ENCODE data around the gene SOAT1. TPM values are rescaled to one million over a fixed set of nuclear protein-coding genes. Genes with fewer than 3 reads are reported as not detected.

SOAT1 gene
- total and polyA plus RNA-seq, 2 donors (not counting 1 experiment from before 2014, with no cell fraction given): 3.1 to 25.1 TPM

DNA sequence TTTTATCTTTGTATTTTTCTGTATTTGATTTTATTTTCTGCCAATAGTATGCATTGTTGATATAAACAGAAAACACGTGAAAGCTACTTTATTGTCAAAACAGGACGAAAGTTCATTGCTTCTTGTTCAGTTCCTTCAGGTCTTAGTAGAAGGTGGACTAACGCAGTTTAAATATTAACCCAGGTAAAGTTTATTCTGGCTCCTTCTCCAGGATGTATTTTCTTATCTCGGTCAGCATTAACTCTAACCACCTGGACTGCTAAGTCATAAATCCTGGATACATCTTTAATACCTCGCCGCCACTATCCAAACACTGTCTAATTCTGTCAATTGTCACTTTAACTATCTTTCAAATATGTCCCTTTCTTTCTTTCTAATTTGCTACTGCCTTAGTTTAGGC, 5.7 kb upstream of the SOAT1 start:
- TF ChIP-seq EZH2 (IDR thresholded peaks at IDR 0.05; ENCODE audit: borderline replicate concordance, insufficient read depth, low read depth, low read length, poor library complexity, severe bottlenecking) (no peak), CTCF (IDR thresholded peaks at IDR 0.05) (no peak)
- intact Hi-C loops (cut with micrococcal nuclease): no loop called here
- no peak for ATAC-seq (ENCODE audit: low read depth)
- no peaks in the 10 kb centered on the region for H3K27me3 ChIP-seq (replicated peaks in 1 of 4; ENCODE audit: control extremely low read depth in 1 of 4, control insufficient read depth in 3 of 4, insufficient read depth in 4 of 4, low read length in 3 of 4)
- H2AFZ ChIP-seq (ENCODE audit: insufficient read depth, low read depth, low read length, poor library complexity, severe bottlenecking): no peak overlapping the region
- no peak overlapping the region for H3K27ac Mint-ChIP-seq
- CTCF ChIA-PET: no interaction called here
- no peaks in the 10 kb centered on the region for H3K9me3 Mint-ChIP-seq (ENCODE audit: insufficient read depth)
- no peak overlapping the region for H3K9ac ChIP-seq (ENCODE audit: low read length)
- H3K4me3 Mint-ChIP-seq: no peak overlapping the region
- POLR2A ChIA-PET: no interaction called here
- DNase-seq: no peak
- no peaks in the 10 kb centered on the region for H3K79me2 ChIP-seq (ENCODE audit: control insufficient read depth, insufficient read depth, low read length)
- no peaks in the 10 kb centered on the region for H3K36me3 ChIP-seq (replicated peaks in 1 of 2; ENCODE audit: control extremely low read depth in 1 of 2, control insufficient read depth in 1 of 2, extremely low read depth in 1 of 2, insufficient read depth in 2 of 2, low read length in 1 of 2)
- no peak overlapping the region for H3K4me3 ChIP-seq (ENCODE audit: control extremely low read depth in 1 of 5, extremely low read depth in 1 of 5, insufficient read depth in 1 of 5, low read depth in 2 of 5, low read length in 4 of 5)
- H4K20me1 ChIP-seq (ENCODE audit: control insufficient read depth, insufficient read depth, low read length, poor library complexity, severe bottlenecking): no peaks in the 10 kb centered on the region
- no peak overlapping the region for H3K4me2 ChIP-seq (replicated peaks; ENCODE audit: low read depth, low read length, poor library complexity, severe bottlenecking)
- WGBS (ENCODE audit: insufficient coverage): 98% methylated on average over 6 of the region's 6 CpGs
- peaks cover 4% of the 10 kb centered on the region for H3K4me1 Mint-ChIP-seq
- H3K4me1 ChIP-seq (ENCODE audit: control insufficient read depth in 2 of 2, insufficient read depth in 2 of 2, low read length in 2 of 2): peaks cover under 1 to 2% of the 10 kb centered on the region in 2 donors
- H3K27me3 Mint-ChIP-seq: peaks cover 7% of the 10 kb centered on the region
- H3K27ac ChIP-seq (ENCODE audit: low read length in 2 of 2): no peak overlapping the region
- no peaks in the 10 kb centered on the region for H3K9me3 ChIP-seq (ENCODE audit: control extremely low read depth in 1 of 3, control insufficient read depth in 2 of 3, insufficient read depth in 1 of 3, low read length in 2 of 3)

GRCh38 chr1:179288977-179289376, 4.6 kb upstream of the SOAT1 start:
- no peak for TF ChIP-seq EZH2 (IDR thresholded peaks at IDR 0.05; ENCODE audit: borderline replicate concordance, insufficient read depth, low read depth, low read length, poor library complexity, severe bottlenecking)
- TF ChIP-seq CTCF (IDR thresholded peaks at IDR 0.05): no peak
- H3K27ac ChIP-seq (ENCODE audit: low read length in 2 of 2): no peak overlapping the region
- H3K4me3 Mint-ChIP-seq: no peak overlapping the region
- WGBS (ENCODE audit: insufficient coverage): 100% methylated on average over 1 of the region's 2 CpGs
- H4K20me1 ChIP-seq (ENCODE audit: control insufficient read depth, insufficient read depth, low read length, poor library complexity, severe bottlenecking): no peaks in the 10 kb centered on the region
- no peak overlapping the region for H3K4me3 ChIP-seq (ENCODE audit: control extremely low read depth in 1 of 5, extremely low read depth in 1 of 5, insufficient read depth in 1 of 5, low read depth in 2 of 5, low read length in 4 of 5)
- no peaks in the 10 kb centered on the region for H3K27me3 ChIP-seq (replicated peaks in 1 of 4; ENCODE audit: control extremely low read depth in 1 of 4, control insufficient read depth in 3 of 4, insufficient read depth in 4 of 4, low read length in 3 of 4)
- ATAC-seq (ENCODE audit: low read depth) (no peak), DNase-seq (no peak)
- H2AFZ ChIP-seq (ENCODE audit: insufficient read depth, low read depth, low read length, poor library complexity, severe bottlenecking): no peak overlapping the region
- intact Hi-C loops (cut with micrococcal nuclease): no loop called here
- no peaks in the 10 kb centered on the region for H3K9me3 ChIP-seq (ENCODE audit: control extremely low read depth in 1 of 3, control insufficient read depth in 2 of 3, insufficient read depth in 1 of 3, low read length in 2 of 3)
- ChIA-PET CTCF (no interaction called here), POLR2A (no interaction called here)
- H3K9me3 Mint-ChIP-seq (ENCODE audit: insufficient read depth): no peaks in the 10 kb centered on the region
- H3K27me3 Mint-ChIP-seq: no peaks in the 10 kb centered on the region
- H3K36me3 ChIP-seq (replicated peaks in 1 of 2; ENCODE audit: control extremely low read depth in 1 of 2, control insufficient read depth in 1 of 2, extremely low read depth in 1 of 2, insufficient read depth in 2 of 2, low read length in 1 of 2): no peaks in the 10 kb centered on the region
- peaks cover 3 to 6% of the 10 kb centered on the region in 2 donors for H3K4me1 ChIP-seq (ENCODE audit: control insufficient read depth in 2 of 2, insufficient read depth in 2 of 2, low read length in 2 of 2)
- no peak overlapping the region for H3K4me2 ChIP-seq (replicated peaks; ENCODE audit: low read depth, low read length, poor library complexity, severe bottlenecking)
- no peak overlapping the region for H3K9ac ChIP-seq (ENCODE audit: low read length)
- H3K27ac Mint-ChIP-seq: no peak overlapping the region
- H3K4me1 Mint-ChIP-seq: peaks cover 10% of the 10 kb centered on the region
- H3K79me2 ChIP-seq (ENCODE audit: control insufficient read depth, insufficient read depth, low read length): no peaks in the 10 kb centered on the region

All from B cell (primary cell).